Ecto neural progenitor cell (in vitro differentiated cells): ENCODE data around the gene TSPAN13.

Experiments used
- DNase-seq: peaks from one replicate; pipeline ENCODE4 v3.0.0-alpha.2; 2018; ENCODE audit warnings: low spot score

Gene TSPAN13

GRCh38 chr7:16812542-16813231 lies 59.1 kb downstream of the TSPAN13 start:
- DNase-seq, result no peak

GRCh38 chr7:16813232-16813616 lies 59.7 kb downstream of the TSPAN13 start:
- no peak for DNase-seq

GRCh38 chr7:16815001-16815400 lies 61.4 kb downstream of the TSPAN13 start:
- no peak for DNase-seq

GRCh38 chr7:16816824-16817223 lies 63.3 kb downstream of the TSPAN13 start:
- DNase-seq, result no peak

GRCh38 chr7:16817536-16817935 lies 64.0 kb downstream of the TSPAN13 start:
- DNase-seq, result no peak

GRCh38 chr7:16818732-16819131 lies 65.2 kb downstream of the TSPAN13 start:
- DNase-seq, result no peak

- DNase-seq, result no peak
Measured at GRCh38 chr7:16822029-16822428, 68.5 kb downstream of the TSPAN13 start.

GRCh38 chr7:16826060-16826459 lies 72.5 kb downstream of the TSPAN13 start:
- no peak for DNase-seq

GRCh38 chr7:16833373-16833772 lies 79.8 kb downstream of the TSPAN13 start:
- no peak for DNase-seq
